NCI-H2227 (cell line): Measurements from ENCODE around the gene MEA1.
A peak's percentile ranks its signal among the peaks of the same experiment; 100 is the strongest.
"Not testable (repeated sequence)": the region's sequence is repeated elsewhere in the genome, so short reads cannot be mapped to it uniquely, and the experiment has no call there.

Experiments
- DNase-seq: peaks from one replicate; lab custom pipeline; 2025; ENCODE audit not compliant: unreplicated experiment; lab: John Stamatoyannopoulos, UW

The MEA1 gene

DNA sequence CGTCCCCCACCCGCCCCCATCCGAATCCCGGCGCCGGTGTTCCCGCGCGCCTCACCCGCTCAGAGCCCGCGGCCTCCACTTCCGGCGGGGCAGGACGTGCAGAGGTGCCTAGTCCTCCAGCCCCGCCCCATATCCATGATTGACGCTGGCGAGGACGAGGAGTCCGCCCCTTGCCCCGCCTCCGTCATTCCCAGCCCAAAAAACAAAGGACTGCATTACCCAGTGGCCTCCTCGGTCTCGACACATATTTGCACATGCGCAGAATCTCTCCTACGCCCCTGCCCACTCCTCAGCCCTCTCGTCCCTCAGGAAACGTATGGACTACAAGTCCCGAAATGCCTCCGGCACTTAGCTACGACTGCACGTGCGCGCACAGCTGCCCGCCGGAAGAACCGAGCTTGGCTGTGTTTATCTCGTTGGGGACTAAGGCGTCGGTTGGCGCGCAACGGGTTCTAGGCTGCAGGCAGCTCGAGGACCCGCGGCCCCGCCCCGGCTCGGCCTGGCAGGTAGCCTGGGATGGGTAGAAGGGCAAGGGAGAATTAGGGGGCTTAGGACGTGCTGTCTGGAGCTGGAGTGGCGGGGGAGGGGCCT is at the start of gene MEA1, which contains the start of gene KLHDC3:
MEA1 (minus strand) TSS at position 104 of the 591 bp plus-strand sequence. CDS start 133 bp downstream, outside the sequence.
KLHDC3 (plus strand) TSS at position 407 of the 591 bp plus-strand sequence. CDS start 2,944 bp downstream, outside the sequence.
- peak; percentile 98 for DNase-seq

DNA sequence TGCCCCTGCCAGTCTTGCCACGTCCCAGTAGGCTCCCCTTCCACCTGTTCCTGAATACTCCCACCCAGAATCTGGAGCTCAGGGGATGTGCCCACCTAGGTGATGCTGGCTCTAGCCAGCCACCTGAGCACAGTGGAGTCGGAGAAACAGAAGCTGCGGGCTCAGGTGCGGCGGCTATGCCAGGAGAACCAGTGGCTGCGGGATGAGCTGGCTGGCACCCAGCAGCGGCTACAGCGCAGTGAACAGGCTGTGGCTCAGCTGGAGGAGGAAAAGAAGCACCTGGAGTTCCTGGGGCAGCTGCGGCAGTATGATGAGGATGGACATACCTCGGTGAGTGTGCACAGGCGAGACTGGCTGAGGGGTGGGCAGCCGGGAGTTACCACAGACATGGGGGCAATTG is 49.1 kb upstream of the MEA1 start:
- no peak for DNase-seq

DNA sequence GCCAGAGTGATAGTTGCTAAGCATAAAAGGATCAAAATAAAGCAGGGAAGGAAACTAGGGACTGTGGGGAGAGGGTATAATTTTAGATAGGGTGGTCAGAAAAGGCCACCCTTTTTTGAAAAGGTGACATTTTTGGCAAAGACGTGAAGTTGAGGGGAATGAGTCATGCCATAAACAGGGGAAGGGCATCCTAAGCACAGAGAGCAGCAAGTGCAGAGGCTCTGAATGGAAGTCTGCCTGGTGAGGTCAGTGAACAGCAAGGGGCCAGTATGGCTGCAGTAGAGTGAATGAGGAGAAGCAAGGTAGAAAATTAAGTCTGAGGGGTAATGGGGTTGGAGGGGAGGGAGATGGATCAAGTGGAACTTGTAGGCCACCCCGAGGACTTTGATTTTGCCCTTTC is 48.1 kb upstream of the MEA1 start:
- DNase-seq = no peak

DNA sequence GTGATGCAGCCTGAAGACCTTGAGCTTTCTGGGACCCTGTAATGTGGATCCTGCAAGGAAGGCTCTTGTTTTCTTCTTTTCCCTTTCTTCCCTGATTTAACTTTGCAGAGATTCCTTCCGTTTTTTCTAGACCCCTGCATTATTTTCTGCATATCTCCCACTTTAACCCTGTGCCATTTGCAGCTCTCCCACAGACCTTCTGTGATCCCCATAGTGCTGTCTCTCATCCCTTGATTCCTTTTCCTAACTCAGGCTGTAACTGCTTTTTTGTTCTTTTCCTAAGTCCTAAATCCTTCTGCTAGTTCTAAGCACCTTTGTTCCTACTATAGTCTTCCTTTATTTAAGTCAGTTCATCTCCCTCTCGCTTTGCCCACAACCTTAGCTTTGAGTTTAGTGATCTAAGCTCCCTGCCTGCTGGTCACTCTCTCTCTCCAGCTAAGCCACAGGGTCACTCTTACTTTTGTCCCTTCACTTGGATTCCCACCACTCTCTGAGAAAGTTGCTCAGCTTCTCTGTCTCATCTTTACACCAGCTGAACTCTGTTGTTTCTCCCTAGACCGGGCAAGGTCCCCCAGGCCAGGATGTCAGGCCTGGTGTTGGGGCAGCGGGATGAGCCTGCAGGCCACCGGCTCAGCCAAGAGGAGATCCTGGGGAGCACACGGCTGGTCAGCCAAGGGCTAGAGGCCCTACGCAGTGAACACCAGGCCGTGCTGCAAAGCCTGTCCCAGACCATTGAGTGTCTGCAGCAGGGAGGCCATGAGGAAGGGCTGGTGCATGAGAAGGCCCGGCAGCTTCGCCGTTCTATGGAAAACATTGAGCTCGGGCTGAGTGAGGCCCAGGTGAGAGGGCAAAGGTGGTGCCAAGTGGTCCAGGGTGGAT is 47.2 kb upstream of the MEA1 start:
- no peak for DNase-seq

DNA sequence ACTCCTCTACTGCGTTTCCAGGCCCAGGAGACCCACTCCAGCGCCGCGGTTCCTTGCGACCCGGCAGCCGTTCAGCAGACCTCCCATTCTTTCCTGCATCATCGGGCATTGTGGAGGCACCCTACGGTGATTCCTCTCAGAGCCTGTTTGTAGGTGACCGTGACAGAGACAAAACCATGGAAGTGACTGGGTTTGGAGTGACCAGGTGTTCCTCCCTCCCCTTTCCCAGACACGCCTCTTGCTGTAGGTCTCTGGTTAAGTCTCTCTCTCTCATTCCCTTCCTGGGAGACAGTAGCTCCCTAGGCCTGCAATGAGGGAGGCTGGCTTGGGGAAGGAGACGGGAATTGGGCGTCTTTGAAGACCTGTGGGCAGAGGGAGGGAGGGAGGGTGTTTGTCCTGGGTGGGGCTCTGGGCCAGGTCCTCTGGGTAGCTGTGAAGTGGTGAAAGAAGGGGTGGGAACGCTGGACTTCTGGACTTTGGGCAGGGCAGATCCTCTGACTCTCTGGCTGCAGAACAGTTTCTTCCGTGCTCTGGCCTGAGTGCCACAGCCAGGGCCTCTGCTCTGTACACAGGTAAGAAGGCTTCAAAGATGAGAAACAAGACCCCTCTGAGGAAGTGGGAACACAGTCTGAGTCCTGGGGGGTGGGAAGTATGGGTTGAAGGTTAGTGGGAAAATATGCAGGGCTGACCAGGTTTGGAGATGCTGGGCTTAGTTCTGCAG is 46.4 kb upstream of the MEA1 start:
- DNase-seq = no peak

DNA sequence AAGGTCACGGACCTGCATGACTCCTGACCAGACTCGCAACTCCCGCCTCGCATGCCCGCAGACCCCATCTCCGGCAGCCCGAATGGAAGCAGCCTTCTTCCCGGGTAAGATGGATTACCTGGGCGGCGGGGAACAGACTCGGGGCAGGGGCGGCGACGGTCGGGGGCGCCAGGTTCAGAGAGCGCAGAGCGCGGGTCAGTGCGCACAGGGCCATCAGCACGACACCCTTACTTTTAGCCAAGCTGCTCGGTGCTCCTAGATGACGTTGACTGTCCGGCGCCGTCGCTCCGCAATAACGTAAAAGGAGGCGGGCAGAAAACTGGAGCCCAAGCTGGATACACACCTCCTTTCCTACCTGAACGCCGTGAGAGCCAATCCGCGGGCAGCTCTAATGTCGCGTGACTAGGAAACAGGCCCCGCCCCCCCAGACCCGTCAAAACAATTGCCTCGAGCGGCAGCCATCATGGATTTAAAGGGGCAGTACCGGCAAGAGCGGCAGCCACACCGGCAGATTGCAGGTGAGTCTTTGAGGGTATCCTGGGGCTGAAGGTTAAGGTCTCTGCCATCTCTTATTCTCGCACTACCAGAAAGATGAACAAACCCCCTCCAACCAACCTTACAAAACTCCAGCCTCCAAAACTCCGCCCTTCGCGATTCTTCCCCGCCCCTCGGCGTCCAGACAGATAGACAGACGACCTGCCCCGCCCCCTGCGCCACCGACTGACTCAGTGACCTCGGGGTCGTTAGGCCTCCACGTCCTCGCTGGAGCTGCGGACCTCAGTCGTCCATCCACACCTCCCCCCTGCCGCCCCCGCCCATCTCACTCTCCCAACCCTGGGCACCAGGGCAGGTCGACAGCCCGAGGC is 45.7 kb upstream of the MEA1 start, which contains the start of the genes KLC4 and MRPL2:
KLC4 (plus strand) TSS at position 464 of the 866 bp plus-strand sequence. CDS start 1,705 bp downstream, outside the sequence.
MRPL2 (minus strand) TSS at position 267 of the 866 bp plus-strand sequence; CDS start at position 214, 53 bp downstream.
- peak; percentile 97 for DNase-seq

DNA sequence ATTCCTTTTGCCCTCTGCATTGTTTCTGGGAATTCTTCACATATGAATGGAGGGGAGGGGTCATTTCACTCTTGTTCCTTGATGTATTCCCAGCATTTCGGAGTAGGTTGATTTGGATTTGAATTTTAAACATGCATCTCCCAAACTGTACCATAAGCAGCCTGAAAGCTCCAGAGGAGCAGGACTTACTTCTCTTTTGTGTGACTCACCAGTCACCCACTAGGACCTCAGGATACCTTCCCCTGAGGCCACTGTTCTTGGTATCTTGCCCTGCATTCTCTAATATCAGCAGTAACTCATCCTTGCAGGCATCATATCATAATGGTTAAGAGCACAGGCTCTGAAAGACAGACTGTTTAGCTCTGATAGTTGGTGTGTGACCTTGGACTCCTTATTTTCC is 44.8 kb upstream of the MEA1 start:
- DNase-seq = no peak

DNA sequence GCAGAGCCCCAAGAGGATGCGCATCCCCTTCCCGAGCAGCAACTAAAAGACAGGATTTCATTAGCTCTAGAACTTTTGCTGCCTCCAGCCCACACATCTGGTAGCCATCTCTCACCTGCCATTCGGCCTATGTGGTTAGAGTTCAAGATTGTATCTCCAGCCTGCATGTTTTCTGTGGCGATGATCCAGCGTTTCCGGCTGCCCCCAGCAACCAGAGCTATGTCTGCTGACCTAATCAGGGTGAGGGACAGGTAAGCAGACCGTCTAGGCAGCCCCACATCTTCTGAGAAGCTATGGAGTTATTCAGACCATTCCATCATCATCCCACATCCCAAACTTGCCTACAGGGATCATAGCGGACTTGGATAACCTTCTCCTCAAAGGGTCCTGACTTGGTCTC is 42.2 kb upstream of the MEA1 start:
- no peak for DNase-seq

DNA sequence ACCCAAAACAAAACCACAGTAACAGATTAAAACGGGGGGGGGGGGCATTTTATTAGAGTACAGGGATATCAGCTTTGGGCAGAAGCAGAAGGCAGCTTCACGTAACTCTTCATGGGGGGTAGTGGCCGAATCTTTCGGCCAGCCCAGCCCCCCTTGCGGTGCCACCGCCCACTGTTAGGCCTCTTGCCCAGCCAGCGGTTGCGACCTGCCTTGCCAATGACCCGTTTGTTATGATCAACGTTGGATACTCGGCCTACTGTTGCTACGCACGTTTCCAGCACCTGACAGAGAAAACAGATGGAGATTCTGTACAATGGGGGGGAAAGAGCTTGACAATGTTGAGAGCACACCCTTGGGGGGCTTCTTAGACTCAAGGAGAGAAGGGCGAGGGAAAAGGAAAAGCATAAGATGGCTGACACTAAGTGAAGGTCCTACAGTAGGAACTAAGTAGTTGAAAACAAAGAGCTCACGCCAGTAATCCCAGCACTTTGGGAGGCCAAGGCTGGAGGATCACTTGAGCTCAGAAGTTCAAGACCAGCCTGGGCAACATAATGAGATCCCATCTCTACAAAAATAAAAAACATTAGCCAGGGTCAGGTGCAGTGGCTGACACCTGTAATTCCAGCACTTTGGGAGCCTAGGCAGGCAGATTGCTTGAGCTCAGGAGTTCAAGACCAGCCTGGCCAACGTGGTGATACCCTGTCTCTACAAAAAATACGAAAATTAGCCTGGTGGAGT is 40.6 kb upstream of the MEA1 start:
- no peak for DNase-seq

DNA sequence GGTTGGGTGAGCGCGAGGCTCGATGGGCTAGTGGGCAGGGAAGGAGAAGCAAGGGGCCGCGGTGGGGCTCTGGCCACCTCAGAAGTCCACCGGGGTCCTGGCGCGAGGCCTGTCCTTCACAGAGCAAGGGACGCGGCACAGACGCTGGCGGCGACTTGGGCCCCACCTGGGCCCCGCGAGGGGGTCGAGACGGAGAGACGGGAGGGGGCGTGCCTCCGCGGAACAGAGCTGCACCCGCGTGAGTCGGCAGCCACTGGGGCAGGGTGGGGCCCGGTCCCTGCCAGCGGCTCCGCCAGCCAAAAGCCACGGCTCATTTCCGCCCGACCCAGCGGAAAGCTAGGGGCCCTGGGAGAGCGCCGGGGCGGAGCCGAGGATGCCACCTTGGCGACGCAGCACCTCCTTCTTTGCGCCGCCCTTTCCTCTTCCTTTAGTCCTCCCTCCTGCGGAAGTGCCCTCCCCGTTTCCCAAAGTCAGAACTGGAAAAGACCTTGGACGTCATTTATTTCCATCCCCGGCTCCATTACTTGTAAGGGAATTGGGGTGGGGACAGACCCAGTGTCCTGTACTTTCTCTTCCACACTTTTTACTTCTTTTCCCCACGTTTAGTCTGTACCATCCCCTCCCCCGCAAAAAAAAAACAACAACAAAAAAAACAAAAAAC is 39.9 kb upstream of the MEA1 start, which contains the start of gene CUL7:
CUL7 (minus strand) TSS at position 307 of the 661 bp plus-strand sequence. CDS start 1,063 bp downstream, outside the sequence.
- DNase-seq = peak; percentile 92

DNA sequence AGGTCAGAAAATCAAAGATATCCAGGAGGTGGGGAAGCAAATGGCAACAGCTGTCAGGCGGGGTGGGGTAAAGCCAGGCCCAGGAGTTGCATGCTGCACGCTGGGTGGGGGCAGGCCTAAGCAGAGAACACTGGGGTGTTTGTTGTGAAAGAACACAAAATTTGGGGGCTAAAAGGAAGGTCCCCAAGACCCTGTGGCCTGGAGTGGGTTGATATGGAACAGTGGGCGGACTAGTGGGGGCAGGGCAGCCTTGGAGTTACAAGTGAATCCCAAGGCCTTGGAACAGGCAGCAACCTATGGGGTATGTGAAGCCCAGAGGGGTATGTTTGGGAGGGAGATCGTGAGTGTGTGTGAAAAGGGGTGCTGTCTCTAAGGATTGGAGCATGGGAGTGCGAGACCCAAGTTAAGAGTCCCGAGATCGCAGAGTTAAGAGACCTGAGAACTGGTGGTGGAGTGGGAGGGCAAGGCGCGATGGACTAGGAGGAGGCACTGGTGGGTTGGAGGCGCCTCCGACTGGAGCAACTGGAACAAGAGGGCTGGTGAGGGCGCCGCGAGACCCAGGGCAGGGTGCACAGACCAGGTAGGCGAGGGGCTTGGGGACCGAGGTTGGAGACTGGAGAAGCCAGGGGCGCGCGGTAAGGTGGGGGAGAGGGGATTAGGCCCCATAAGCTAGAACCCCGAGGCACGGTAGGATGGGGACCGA is 39.2 kb upstream of the MEA1 start:
- no peak for DNase-seq

DNA sequence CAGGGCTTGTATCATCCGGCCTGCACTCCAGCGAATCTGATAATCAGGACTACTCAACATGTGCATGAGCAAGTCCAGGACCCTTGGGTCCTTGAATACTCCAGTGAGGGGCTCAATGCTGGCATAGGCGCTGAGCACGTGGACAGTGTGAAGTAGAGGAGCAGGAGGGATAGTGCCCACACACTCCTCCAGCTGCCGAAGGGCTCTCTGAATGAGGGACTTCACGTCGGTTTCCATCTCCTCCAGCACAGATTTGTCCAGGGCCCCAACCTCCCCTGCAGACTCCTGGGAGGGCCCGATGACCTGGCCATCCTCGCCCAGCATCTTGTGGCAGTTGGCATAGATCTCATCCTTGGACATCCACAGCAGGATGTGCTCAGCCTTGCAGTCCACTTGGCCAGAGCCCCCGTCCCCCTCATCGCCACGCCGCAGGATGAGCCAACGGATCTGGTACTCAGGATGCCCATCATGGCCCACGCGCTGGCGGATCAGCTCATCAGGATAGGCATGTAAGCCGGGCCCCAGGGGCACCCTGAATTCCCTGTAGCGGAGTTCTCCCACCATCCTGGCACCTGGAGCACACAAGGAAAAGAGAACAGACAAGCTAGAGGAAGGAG is 38.6 kb upstream of the MEA1 start:
- no peak for DNase-seq

DNA sequence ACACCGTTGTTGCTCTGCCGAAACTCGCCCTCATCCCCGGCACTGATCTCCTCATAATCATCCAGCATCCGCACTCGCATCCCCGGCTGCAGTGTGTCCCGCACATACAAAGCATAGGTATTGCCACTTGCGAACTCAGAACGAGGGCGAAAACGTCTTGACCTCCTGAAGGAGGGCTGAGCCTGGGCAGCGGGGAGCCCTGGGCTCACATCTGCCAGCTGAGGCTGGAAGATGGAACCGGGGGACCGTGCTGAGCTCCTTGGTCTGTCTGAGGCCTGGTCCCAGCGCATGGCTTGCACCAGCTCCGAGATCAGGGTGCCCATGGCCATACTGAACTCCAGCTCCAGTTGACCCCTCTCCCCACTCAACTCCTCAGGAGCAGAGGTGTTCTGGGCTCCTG is 37.2 kb upstream of the MEA1 start:
- DNase-seq = no peak

DNA sequence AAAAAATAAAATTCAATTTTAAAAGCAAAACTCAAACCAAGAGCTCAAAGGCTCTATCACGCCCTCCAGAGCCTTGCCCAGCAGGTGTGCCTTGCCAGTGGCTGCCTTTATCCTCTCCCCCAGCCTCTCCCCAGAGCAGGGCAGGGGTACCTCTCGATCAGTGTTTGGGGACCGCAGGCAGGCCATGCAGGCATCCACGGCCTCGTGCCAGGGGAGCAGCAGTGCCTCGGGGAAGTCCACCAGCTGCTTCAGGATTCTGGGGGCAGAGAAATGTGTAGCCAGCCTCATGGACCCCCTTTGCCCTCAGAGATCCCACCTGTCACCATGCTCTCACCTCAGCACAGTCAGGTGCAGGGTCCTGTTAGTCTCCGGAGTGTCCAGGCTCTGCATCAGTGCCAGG is 34.3 kb upstream of the MEA1 start:
- DNase-seq = no peak

DNA sequence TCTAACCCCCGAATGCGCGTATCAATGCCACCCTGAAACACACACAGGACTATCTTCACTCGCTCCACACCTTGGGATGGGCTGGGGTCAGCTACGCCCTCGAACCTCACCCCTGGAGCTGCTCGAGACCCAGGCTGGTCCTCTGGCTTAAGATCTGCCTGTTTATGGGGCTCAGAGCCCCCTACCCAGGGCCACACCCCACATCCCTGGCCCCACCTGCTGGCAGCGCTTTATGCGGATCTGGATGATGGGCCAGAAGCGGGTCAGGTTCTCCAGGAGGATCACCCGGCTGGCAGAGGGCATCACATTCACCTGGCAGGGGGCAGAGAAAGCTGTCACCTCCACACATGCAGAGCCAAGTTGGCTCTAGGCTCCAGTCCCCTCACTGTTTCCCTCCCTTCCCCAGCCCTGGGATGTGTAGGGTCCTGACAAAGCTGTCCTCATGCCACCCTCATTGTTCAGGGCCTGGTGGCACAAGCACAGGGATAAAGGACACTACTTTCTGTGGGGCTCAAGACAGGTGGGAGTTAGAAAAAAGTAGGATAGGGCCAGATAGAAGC is 31.7 kb upstream of the MEA1 start:
- no peak for DNase-seq

DNA sequence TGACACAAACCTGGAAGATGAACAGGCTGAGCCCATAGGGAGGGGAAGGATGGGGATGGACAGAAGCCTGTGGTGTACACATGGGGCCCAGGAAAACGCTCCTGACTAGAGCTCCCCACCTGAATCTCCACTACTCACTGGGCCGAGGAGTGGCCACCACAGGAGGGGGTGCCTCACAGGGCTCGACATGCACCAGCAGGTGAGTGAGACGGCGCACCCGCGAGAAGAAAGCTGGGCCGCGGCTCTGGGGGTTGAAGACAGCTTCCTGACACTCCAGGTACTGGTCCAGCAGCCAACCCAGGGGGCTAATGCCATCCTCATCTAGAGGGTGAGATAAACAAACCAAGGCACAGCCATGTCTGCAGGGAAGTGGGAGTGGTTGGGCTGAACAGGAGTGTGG is 29.6 kb upstream of the MEA1 start:
- no peak for DNase-seq

DNA sequence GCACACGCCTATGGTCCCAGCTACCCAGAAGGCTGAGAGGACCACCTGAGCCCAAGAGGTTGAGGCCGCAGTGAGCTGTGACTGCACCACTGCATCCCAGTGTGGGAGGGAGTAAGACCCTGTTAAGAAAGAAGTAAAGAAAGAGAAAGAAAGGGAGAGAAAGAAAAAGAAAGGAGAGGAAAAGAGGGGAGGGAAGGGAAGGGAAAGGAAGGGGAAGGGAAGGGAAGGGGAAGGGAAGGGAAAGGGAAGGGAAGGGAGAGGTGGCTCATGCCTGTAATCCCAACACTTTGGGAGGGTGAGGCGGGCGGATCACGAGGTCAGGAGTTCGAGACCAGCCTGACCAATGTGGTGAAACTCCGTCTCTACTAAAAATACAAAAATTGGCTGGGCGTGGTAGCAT is 27.7 kb upstream of the MEA1 start:
- DNase-seq = not testable (repeated sequence)
